ENCODE measurements around the gene SLC25A26. TPM values are rescaled to one million over a fixed set of nuclear protein-coding genes. Genes with fewer than 3 reads are reported as not detected.

SLC25A26 gene
- total RNA-seq, 6 experiments from 2014 or later: 12.8 to 16.3 (median 13.6) TPM

- DNase-seq: no peak
- no peak for TF ChIP-seq CTCF (IDR thresholded peaks at IDR 0.05)
- Mint-ChIP-seq H3K9me3 (no peaks in the 10 kb centered on the region), H3K36me3 (ENCODE audit: low read depth) (no peaks in the 10 kb centered on the region), H3K27me3 (ENCODE audit: insufficient read depth) (no peaks in the 10 kb centered on the region; the same call in 1 of the 2 replicates), H3K4me3 (no peak overlapping the region), H3K27ac (no peak overlapping the region), H3K4me1 (ENCODE audit: low read depth) (peaks cover 3% of the 10 kb centered on the region)
Observed at GRCh38 chr3:66367979-66368378, 147.2 kb downstream of the SLC25A26 start.

GRCh38 chr3:66370179-66370578 is 149.4 kb downstream of the SLC25A26 start:
- no peak overlapping the region for H3K4me3 Mint-ChIP-seq
- H3K27ac Mint-ChIP-seq: no peak overlapping the region
- no peaks in the 10 kb centered on the region for H3K36me3 Mint-ChIP-seq (ENCODE audit: low read depth)
- H3K27me3 Mint-ChIP-seq (ENCODE audit: insufficient read depth): no peaks in the 10 kb centered on the region; the same call in none of the 2 replicates
- no peaks in the 10 kb centered on the region for H3K4me1 Mint-ChIP-seq (ENCODE audit: low read depth)
- no peaks in the 10 kb centered on the region for H3K9me3 Mint-ChIP-seq
- no peak for TF ChIP-seq CTCF (IDR thresholded peaks at IDR 0.05)
- DNase-seq: no peak

- Mint-ChIP-seq H3K27ac (no peak overlapping the region), H3K27me3 (ENCODE audit: insufficient read depth) (no peaks in the 10 kb centered on the region; the same call in none of the 2 replicates), H3K4me3 (no peak overlapping the region), H3K4me1 (ENCODE audit: low read depth) (peaks cover 5% of the 10 kb centered on the region), H3K9me3 (no peaks in the 10 kb centered on the region), H3K36me3 (ENCODE audit: low read depth) (no peaks in the 10 kb centered on the region; the same call in 1 of the 2 replicates)
- no peak for TF ChIP-seq CTCF (IDR thresholded peaks at IDR 0.05)
- DNase-seq: no peak
Observed at GRCh38 chr3:66371432-66371831, 150.6 kb downstream of the SLC25A26 start.

GRCh38 chr3:66372681-66373350 is 152.0 kb downstream of the SLC25A26 start:
- no peaks in the 10 kb centered on the region; the same call in none of the 2 replicates for H3K27me3 Mint-ChIP-seq (ENCODE audit: insufficient read depth)
- no peak overlapping the region for H3K4me3 Mint-ChIP-seq
- peak; percentile 18; the same call in 1 of the 2 replicates for TF ChIP-seq CTCF (IDR thresholded peaks at IDR 0.05)
- no peak for DNase-seq
- H3K9me3 Mint-ChIP-seq: no peaks in the 10 kb centered on the region
- peaks cover 13% of the 10 kb centered on the region for H3K4me1 Mint-ChIP-seq (ENCODE audit: low read depth)
- H3K36me3 Mint-ChIP-seq (ENCODE audit: low read depth): peaks cover under 1% of the 10 kb centered on the region; the same call in 1 of the 2 replicates
- no peak overlapping the region for H3K27ac Mint-ChIP-seq

- no peaks in the 10 kb centered on the region for H3K9me3 Mint-ChIP-seq
- no peak for TF ChIP-seq CTCF (IDR thresholded peaks at IDR 0.05)
- no peaks in the 10 kb centered on the region; the same call in 1 of the 2 replicates for H3K27me3 Mint-ChIP-seq (ENCODE audit: insufficient read depth)
- peaks cover 14% of the 10 kb centered on the region for H3K36me3 Mint-ChIP-seq (ENCODE audit: low read depth)
- peaks cover 13% of the 10 kb centered on the region for H3K4me1 Mint-ChIP-seq (ENCODE audit: low read depth)
- peak; percentile 64 for DNase-seq
- no peak overlapping the region for H3K27ac Mint-ChIP-seq
- H3K4me3 Mint-ChIP-seq: no peak overlapping the region
Observed at GRCh38 chr3:66376568-66376967, 155.8 kb downstream of the SLC25A26 start.
